Trophoblast cell (in vitro differentiated cells and primary cell): ENCODE data around the gene R3HCC1L.

Source experiments
- DNase-seq, 2 donors: peaks; one replicate each; pipeline ENCODE4 v3.0.0-alpha.2; 2016
- H2AFZ ChIP-seq: 2 replicates; pipeline ENCODE4 v1.6.1; 2013; ENCODE audit warnings: low read length, moderate library complexity, mild to moderate bottlenecking; ENCODE audit not compliant: insufficient read depth, poor library complexity
- H2AK5ac ChIP-seq: 2 replicates; pipeline ENCODE4 v1.6.1; 2013; ENCODE audit warnings: mild to moderate bottlenecking, low read length
- H2BK120ac ChIP-seq: 2 replicates; pipeline ENCODE4 v1.6.1; 2013; ENCODE audit warnings: low read length, mild to moderate bottlenecking, moderate library complexity; ENCODE audit not compliant: insufficient read depth, poor library complexity
- H2BK12ac ChIP-seq: 2 replicates; pipeline ENCODE4 v1.6.1; 2013; ENCODE audit warnings: mild to moderate bottlenecking, low read length, moderate library complexity
- H2BK5ac ChIP-seq: 2 replicates; pipeline ENCODE4 v1.6.1; 2013; ENCODE audit warnings: low read length, low read depth, moderate library complexity, mild to moderate bottlenecking; ENCODE audit not compliant: poor library complexity
- H3K14ac ChIP-seq: 2 replicates; pipeline ENCODE4 v1.6.1; 2013; ENCODE audit warnings: mild to moderate bottlenecking, low read length
- H3K18ac ChIP-seq: 2 replicates; pipeline ENCODE4 v1.6.1; 2013; ENCODE audit warnings: mild to moderate bottlenecking, low read length
- H3K23ac ChIP-seq: 2 replicates; pipeline ENCODE4 v1.6.1; 2013; ENCODE audit warnings: low read length
- H3K27ac ChIP-seq: 2 replicates; pipeline ENCODE4 v1.5.1; 2013; ENCODE audit warnings: low read depth, mild to moderate bottlenecking, inconsistent platforms, low read length, moderate library complexity
- H3K27me3 ChIP-seq: 2 replicates; pipeline ENCODE4 v1.6.1; 2013; ENCODE audit warnings: inconsistent platforms, mild to moderate bottlenecking, low read length, moderate library complexity; ENCODE audit not compliant: insufficient read depth
- H3K36me3 ChIP-seq, 2 experiments: 1 replicate in 1 of 2; 2 replicates in 1 of 2; pipeline ENCODE4 v1.6.1; 2013; ENCODE audit warnings: low read length in 2 of 2, mild to moderate bottlenecking in 2 of 2, moderate library complexity in 1 of 2; ENCODE audit not compliant: insufficient read depth in 2 of 2, control insufficient read depth in 1 of 2
- H3K4ac ChIP-seq: 2 replicates; pipeline ENCODE4 v1.6.1; 2013; ENCODE audit warnings: low read depth, mild to moderate bottlenecking, low read length, moderate library complexity
- H3K4me1 ChIP-seq, 2 experiments: 1 replicate in 1 of 2; 2 replicates in 1 of 2; pipeline ENCODE4 v1.6.1; 2013; ENCODE audit warnings: low read length in 2 of 2, mild to moderate bottlenecking in 2 of 2, moderate library complexity in 1 of 2; ENCODE audit not compliant: insufficient read depth in 2 of 2, control insufficient read depth in 1 of 2
- H3K4me2 ChIP-seq: 2 replicates; pipeline ENCODE4 v1.6.1; 2013; ENCODE audit warnings: inconsistent platforms, mild to moderate bottlenecking, low read length, moderate library complexity
- H3K4me3 ChIP-seq: 2 replicates; pipeline ENCODE4 v1.5.1; 2013; ENCODE audit warnings: mild to moderate bottlenecking, low read depth, low read length, inconsistent platforms
- H3K79me1 ChIP-seq: one replicate; pipeline ENCODE4 v1.6.1; 2013; ENCODE audit warnings: low read length
- H3K79me2 ChIP-seq: 2 replicates; pipeline ENCODE4 v1.6.1; 2013; ENCODE audit warnings: low read length, mild to moderate bottlenecking; ENCODE audit not compliant: control insufficient read depth, insufficient read depth, poor library complexity
- H3K9ac ChIP-seq: 2 replicates; pipeline ENCODE4 v1.6.1; 2013; ENCODE audit warnings: mild to moderate bottlenecking, low read length
- H3K9me3 ChIP-seq: 2 replicates; pipeline ENCODE4 v1.6.1; 2013; ENCODE audit warnings: low read depth, mild to moderate bottlenecking, control low read depth, inconsistent platforms, low read length; ENCODE audit not compliant: insufficient read depth
- H4K12ac ChIP-seq: 2 replicates; pipeline ENCODE4 v1.6.1; 2013; ENCODE audit warnings: low read depth, mild to moderate bottlenecking, low read length, moderate library complexity
- H4K8ac ChIP-seq: 2 replicates; pipeline ENCODE4 v1.6.1; 2013; ENCODE audit warnings: low read depth, mild to moderate bottlenecking, low read length, moderate library complexity
- H4K91ac ChIP-seq: one replicate; pipeline ENCODE4 v1.6.1; 2013; ENCODE audit warnings: low read depth, mild to moderate bottlenecking, low read length, moderate library complexity
- WGBS: extraction: QIAGEN DNeasy Blood & Tissue Kit; methylation state at CpG from one replicate; pipeline ENCODE4 v1.1.7; 2013; ENCODE audit warnings: missing lambda C conversion rate; ENCODE audit not compliant: insufficient read length, insufficient coverage; ENCODE audit errors: extremely low coverage; 5-methylcytosine and 5-hydroxymethylcytosine counted together

Gene R3HCC1L

GRCh38 chr10:98090822-98091221 lies 43.6 kb upstream of the R3HCC1L start:
- Histone ChIP-seq H2BK12ac (no peak overlapping the region), H3K4ac (no peak overlapping the region), H3K79me2 (no peaks in the 10 kb centered on the region), H3K4me3 (no peak overlapping the region), H3K14ac (no peak overlapping the region), H3K79me1 (no peaks in the 10 kb centered on the region), H3K18ac (no peak overlapping the region), H2BK5ac (no peak overlapping the region), H4K8ac (no peak overlapping the region), H2AK5ac (no peak overlapping the region), H4K12ac (no peak overlapping the region), H2AFZ (no peak overlapping the region), H3K23ac (no peak overlapping the region), H3K27ac (no peak overlapping the region), H3K4me1 (no peaks in the 10 kb centered on the region), H3K9ac (no peak overlapping the region), H3K9me3 (no peaks in the 10 kb centered on the region), H3K4me2 (no peak overlapping the region), H3K27me3 (no peaks in the 10 kb centered on the region), H2BK120ac (no peak overlapping the region), H3K36me3 (no peaks in the 10 kb centered on the region), H4K91ac (no peak overlapping the region)
- no CpG with 5 or more reads among the region's 3 CpGs for WGBS
- no peak for DNase-seq

DNA sequence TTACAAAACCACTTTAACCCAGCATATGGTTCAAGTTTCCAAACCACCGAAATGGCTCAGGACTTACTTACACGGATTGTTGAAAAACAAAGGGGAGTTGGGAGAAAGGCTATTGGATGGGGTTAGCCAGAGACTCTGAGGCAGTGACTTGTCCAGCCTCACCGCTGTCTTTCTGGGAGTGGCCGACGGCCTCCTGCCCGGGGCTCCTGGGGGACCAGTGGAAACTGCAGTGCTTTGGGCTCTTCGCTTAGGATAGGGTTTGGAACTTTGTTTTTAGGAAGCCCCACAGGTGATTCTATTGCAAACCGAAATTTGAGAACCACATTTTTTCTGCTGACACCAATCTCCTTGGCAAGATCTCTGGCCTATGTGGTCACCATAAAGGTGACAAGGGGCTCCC lies 38.1 kb upstream of the R3HCC1L start:
- Histone ChIP-seq H3K23ac (no peak overlapping the region), H3K27ac (no peak overlapping the region), H3K4me2 (no peak overlapping the region), H4K8ac (no peak overlapping the region), H3K18ac (no peak overlapping the region), H2BK5ac (no peak overlapping the region), H3K4ac (no peak overlapping the region), H2BK120ac (no peak overlapping the region), H3K4me1 (no peaks in the 10 kb centered on the region), H3K79me2 (no peaks in the 10 kb centered on the region), H2BK12ac (no peak overlapping the region), H3K79me1 (no peaks in the 10 kb centered on the region), H4K91ac (no peak overlapping the region), H3K36me3 (no peaks in the 10 kb centered on the region), H3K14ac (no peak overlapping the region), H3K27me3 (no peaks in the 10 kb centered on the region), H3K4me3 (no peak overlapping the region), H3K9ac (no peak overlapping the region), H2AFZ (no peak overlapping the region), H4K12ac (no peak overlapping the region), H3K9me3 (no peaks in the 10 kb centered on the region), H2AK5ac (no peak overlapping the region)
- WGBS, result no CpG with 5 or more reads among the region's 8 CpGs
- DNase-seq, result no peak

- WGBS, result no CpG with 5 or more reads among the region's 10 CpGs
Measured at GRCh38 chr10:98096731-98097130, 37.7 kb upstream of the R3HCC1L start.

GRCh38 chr10:98097175-98097574 lies 37.3 kb upstream of the R3HCC1L start:
- H3K4me3 ChIP-seq, result no peak overlapping the region
- H3K18ac ChIP-seq, result no peak overlapping the region
- WGBS, result no CpG with 5 or more reads among the region's 8 CpGs
- no peak overlapping the region for H3K27ac ChIP-seq
- H3K79me1 ChIP-seq, result no peaks in the 10 kb centered on the region
- no peaks in the 10 kb centered on the region for H3K27me3 ChIP-seq
- H4K12ac ChIP-seq, result no peak overlapping the region
- DNase-seq, result no peak
- no peak overlapping the region for H4K91ac ChIP-seq
- H3K36me3 ChIP-seq, result no peaks in the 10 kb centered on the region
- H3K4me2 ChIP-seq, result no peak overlapping the region
- H2BK120ac ChIP-seq, result no peak overlapping the region
- no peak overlapping the region for H2BK12ac ChIP-seq
- no peak overlapping the region for H3K14ac ChIP-seq
- H2AFZ ChIP-seq, result no peak overlapping the region
- no peak overlapping the region for H3K9ac ChIP-seq
- no peak overlapping the region for H2BK5ac ChIP-seq
- H4K8ac ChIP-seq, result no peak overlapping the region
- no peaks in the 10 kb centered on the region for H3K79me2 ChIP-seq
- no peaks in the 10 kb centered on the region for H3K4me1 ChIP-seq
- H3K9me3 ChIP-seq, result no peaks in the 10 kb centered on the region
- H3K4ac ChIP-seq, result no peak overlapping the region
- H2AK5ac ChIP-seq, result no peak overlapping the region
- no peak overlapping the region for H3K23ac ChIP-seq

More at GRCh38 chr10:98096731-98097130, 37.7 kb upstream of the R3HCC1L start:
- no peak overlapping the region for H3K4ac ChIP-seq
- no peak overlapping the region for H2AFZ ChIP-seq
- H4K91ac ChIP-seq, result no peak overlapping the region
- H4K12ac ChIP-seq, result no peak overlapping the region
- no peaks in the 10 kb centered on the region for H3K9me3 ChIP-seq
- no peak overlapping the region for H2BK5ac ChIP-seq
- no peak overlapping the region for H3K4me2 ChIP-seq
- no peak overlapping the region for H3K27ac ChIP-seq
- no peak overlapping the region for H3K18ac ChIP-seq
- H3K4me3 ChIP-seq, result no peak overlapping the region
- H3K27me3 ChIP-seq, result no peaks in the 10 kb centered on the region
- no peaks in the 10 kb centered on the region for H3K36me3 ChIP-seq
- no peaks in the 10 kb centered on the region for H3K4me1 ChIP-seq
- H4K8ac ChIP-seq, result no peak overlapping the region
- no peak overlapping the region for H2BK120ac ChIP-seq
- no peak for DNase-seq
- no peak overlapping the region for H2BK12ac ChIP-seq
- no peak overlapping the region for H3K9ac ChIP-seq
- H3K79me2 ChIP-seq, result no peaks in the 10 kb centered on the region
- H2AK5ac ChIP-seq, result no peak overlapping the region
- no peak overlapping the region for H3K23ac ChIP-seq
- H3K14ac ChIP-seq, result no peak overlapping the region
- no peaks in the 10 kb centered on the region for H3K79me1 ChIP-seq
